Loucy (cell line): Measurements from ENCODE around the gene FRAS1.

Experiments used
- H2AFZ ChIP-seq: fragments of 200-600 bp; sonication (generic); 2 replicates; pipeline ENCODE4 v1.6.0; 2016; ENCODE audit warnings: antibody characterized with exemption, mild to moderate bottlenecking, low read length, moderate library complexity
- H3F3A ChIP-seq: fragments of 200-600 bp; 2 replicates; pipeline ENCODE4 v1.6.0; 2016; ENCODE audit warnings: antibody characterized with exemption, low read depth, mild to moderate bottlenecking
- H3K27me3 ChIP-seq: fragments of 200-600 bp; sonication (generic); 2 replicates; pipeline ENCODE4 v1.6.1; 2014; ENCODE audit warnings: low read length, mild to moderate bottlenecking; ENCODE audit not compliant: insufficient read depth, poor library complexity, severe bottlenecking
- H3K36me3 ChIP-seq: fragments of 200-600 bp; sonication (generic); 2 replicates; pipeline ENCODE4 v1.6.1; 2016; ENCODE audit warnings: low read length; ENCODE audit not compliant: insufficient read depth
- H3K4me1 ChIP-seq: fragments of 200-600 bp; sonication (generic); 2 replicates; pipeline ENCODE4 v1.5.1; 2014; ENCODE audit warnings: low read length, mild to moderate bottlenecking; ENCODE audit not compliant: insufficient read depth, poor library complexity, severe bottlenecking
- H3K4me2 ChIP-seq: fragments of 200-600 bp; sonication (generic); 2 replicates; pipeline ENCODE4 v1.6.0; 2014; ENCODE audit warnings: antibody characterized with exemption, low read length, low read depth, mild to moderate bottlenecking; ENCODE audit not compliant: poor library complexity, severe bottlenecking
- H3K4me3 ChIP-seq: fragments of 200-600 bp; sonication (generic); 2 replicates; pipeline ENCODE4 v1.5.1; 2014; ENCODE audit warnings: low read length, mild to moderate bottlenecking, mixed read lengths; ENCODE audit not compliant: poor library complexity, severe bottlenecking
- H3K79me2 ChIP-seq: fragments of 200-600 bp; sonication (generic); 2 replicates; pipeline ENCODE4 v1.6.1; 2014; ENCODE audit warnings: low read length; ENCODE audit not compliant: insufficient read depth
- H3K9ac ChIP-seq: fragments of 200-600 bp; sonication (generic); 2 replicates; pipeline ENCODE4 v1.6.0; 2014; ENCODE audit warnings: mild to moderate bottlenecking, low read depth, low read length, moderate library complexity; ENCODE audit not compliant: poor library complexity, severe bottlenecking
- H3K9me2 ChIP-seq: fragments of 200-600 bp; sonication (generic); replicated peaks from 2 replicates; pipeline ENCODE4 v1.6.1; 2016; ENCODE audit warnings: low read depth, low read length, mixed read lengths
- H3K9me3 ChIP-seq: fragments of 200-600 bp; sonication (generic); 2 replicates; pipeline ENCODE4 v1.6.1; 2014; ENCODE audit warnings: mild to moderate bottlenecking, antibody characterized with exemption, low read length, low read depth; ENCODE audit not compliant: insufficient read depth
- H4K20me1 ChIP-seq: fragments of 200-600 bp; sonication (generic); 2 replicates; pipeline ENCODE4 v1.6.0; 2014; ENCODE audit warnings: antibody characterized with exemption, low read length, mild to moderate bottlenecking; ENCODE audit not compliant: insufficient read depth, poor library complexity, severe bottlenecking
- CTCF ChIP-seq: fragments of 200-600 bp; sonication (generic); conservative IDR thresholded peaks from 2 replicates; pipeline ENCODE4 v1.5.1; 2014; ENCODE audit warnings: mild to moderate bottlenecking, antibody characterized with exemption, low read length
- EZH2phosphoT487 ChIP-seq: fragments of 200-600 bp; IDR thresholded peaks from 2 replicates; pipeline ENCODE4 v1.6.1; 2018; ENCODE audit warnings: antibody characterized with exemption, mild to moderate bottlenecking, moderate library complexity, borderline replicate concordance

The FRAS1 gene

GRCh38 chr4:78565971-78566372, 508.8 kb downstream of the FRAS1 start:
- Histone ChIP-seq H3K27me3 (no peaks in the 10 kb centered on the region), H4K20me1 (no peaks in the 10 kb centered on the region), H3K4me2 (no peak overlapping the region), H3K4me1 (peaks cover 18% of the 10 kb centered on the region), H3K9me3 (no peaks in the 10 kb centered on the region), H3K79me2 (no peaks in the 10 kb centered on the region), H3F3A (no peaks in the 10 kb centered on the region), H3K4me3 (no peak overlapping the region), H3K9me2 (no peaks in the 10 kb centered on the region), H3K9ac (no peak overlapping the region), H2AFZ (no peak overlapping the region), H3K36me3 (no peaks in the 10 kb centered on the region)
- no peak for TF ChIP-seq EZH2phosphoT487
- TF ChIP-seq CTCF, result no peak

- H2AFZ ChIP-seq, result 0 out of 2 replicates have a peak overlapping the region, but pooled peaks have one; percentile 11
- H3K4me1 ChIP-seq, result peaks cover 21% of the 10 kb centered on the region
- no peaks in the 10 kb centered on the region for H3K9me3 ChIP-seq
- H3K27me3 ChIP-seq, result no peaks in the 10 kb centered on the region
- no peaks in the 10 kb centered on the region for H3K9me2 ChIP-seq
- no peaks in the 10 kb centered on the region for H3K36me3 ChIP-seq
- no peaks in the 10 kb centered on the region for H4K20me1 ChIP-seq
- H3K4me3 ChIP-seq, result no peak overlapping the region
- TF ChIP-seq EZH2phosphoT487, result no peak
- no peak for TF ChIP-seq CTCF
- H3K79me2 ChIP-seq, result no peaks in the 10 kb centered on the region
- H3F3A ChIP-seq, result no peaks in the 10 kb centered on the region
- no peak overlapping the region for H3K4me2 ChIP-seq
- H3K9ac ChIP-seq, result no peak overlapping the region
These were observed 509.8 kb downstream of the FRAS1 start for GRCh38 chr4:78566834-78567499.

GRCh38 chr4:78567500-78568060, 510.5 kb downstream of the FRAS1 start:
- H3K4me2 ChIP-seq, result no peak overlapping the region
- H3K9me3 ChIP-seq, result no peaks in the 10 kb centered on the region
- no peaks in the 10 kb centered on the region for H3F3A ChIP-seq
- H2AFZ ChIP-seq, result 0 out of 2 replicates have a peak overlapping the region, but pooled peaks have one; percentile 11
- no peaks in the 10 kb centered on the region for H3K79me2 ChIP-seq
- TF ChIP-seq CTCF (no peak), EZH2phosphoT487 (no peak)
- H3K4me3 ChIP-seq, result no peak overlapping the region
- H3K9ac ChIP-seq, result no peak overlapping the region
- no peaks in the 10 kb centered on the region for H3K27me3 ChIP-seq
- peaks cover 24% of the 10 kb centered on the region for H3K4me1 ChIP-seq
- no peaks in the 10 kb centered on the region for H4K20me1 ChIP-seq
- no peaks in the 10 kb centered on the region for H3K9me2 ChIP-seq
- no peaks in the 10 kb centered on the region for H3K36me3 ChIP-seq
